GM18951 (cell line): ENCODE results near the gene TRAPPC2B.
"Not testable (repeated sequence)": the region's sequence is repeated elsewhere in the genome, so short reads cannot be mapped to it uniquely, and the experiment has no call there.

ENCODE experiments used
- POLR2A ChIP-seq: IDR thresholded peaks from 4 replicates; pipeline ENCODE4 v1.6.1; 2011; ENCODE audit warnings: mild to moderate bottlenecking; ENCODE audit not compliant: insufficient read length, insufficient read depth; ENCODE audit errors: extremely low read depth
- in situ Hi-C: fragments of 300-500 bp; cut with MboI; formaldehyde crosslinking; loops from one replicate; pipeline ENCODE4 v1.12.0; 2022; ENCODE audit warnings: low sequenced_read_pairs, mixed read lengths, inconsistent platforms; ENCODE audit not compliant: unreplicated experiment

TRAPPC2B gene

DNA sequence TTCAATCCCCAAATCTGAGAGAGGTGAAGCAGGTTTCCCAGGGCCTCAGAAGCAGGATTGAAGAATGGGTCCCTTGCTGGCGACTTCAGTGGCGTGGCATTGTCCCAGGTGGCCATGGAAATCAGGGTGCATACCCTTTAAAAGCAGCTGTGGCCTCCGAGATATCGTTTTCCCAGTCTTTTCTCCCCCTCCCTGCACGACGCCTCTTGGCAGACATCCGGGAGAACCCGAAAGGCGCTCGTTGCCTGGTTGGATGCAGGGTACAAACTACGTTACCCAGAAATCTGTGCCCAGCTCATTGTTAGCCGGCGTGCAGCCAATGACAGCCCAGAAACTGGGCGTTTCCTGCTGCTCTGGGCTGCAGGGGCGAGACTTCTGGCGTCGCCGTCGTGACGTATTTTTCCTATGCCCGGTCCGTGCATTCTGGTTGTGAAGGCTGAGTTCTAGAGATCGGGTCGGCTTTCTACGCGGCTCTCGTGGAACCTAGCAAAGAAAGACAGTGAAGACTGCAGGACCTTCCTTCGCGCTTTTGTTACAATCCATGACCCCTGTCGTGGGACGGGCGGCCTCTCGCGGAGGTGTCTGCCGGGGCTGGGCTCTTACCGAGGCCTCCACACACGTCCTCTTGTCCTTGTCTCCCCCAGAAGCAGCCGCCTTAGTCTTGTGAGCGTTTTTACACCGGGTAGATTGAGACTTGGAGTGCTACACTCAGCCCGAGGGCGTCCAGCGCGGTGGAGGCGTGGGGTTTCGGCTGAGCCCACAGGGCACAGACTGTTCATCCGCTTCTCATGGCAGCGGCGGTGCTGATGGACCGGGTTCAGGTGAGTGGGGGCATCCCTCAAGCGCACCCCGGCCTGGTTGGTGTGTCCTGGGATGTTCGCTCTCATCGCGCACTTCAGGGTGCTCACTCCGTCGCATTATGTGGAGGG is 12.2 kb upstream of the TRAPPC2B start, which contains the start of gene ZNF304:
Gene ZNF304 (plus strand): TSS at position 395 of the 929 bp plus-strand sequence. CDS start 394 bp downstream, at position 789.
- in situ Hi-C loops: no loop called here

DNA sequence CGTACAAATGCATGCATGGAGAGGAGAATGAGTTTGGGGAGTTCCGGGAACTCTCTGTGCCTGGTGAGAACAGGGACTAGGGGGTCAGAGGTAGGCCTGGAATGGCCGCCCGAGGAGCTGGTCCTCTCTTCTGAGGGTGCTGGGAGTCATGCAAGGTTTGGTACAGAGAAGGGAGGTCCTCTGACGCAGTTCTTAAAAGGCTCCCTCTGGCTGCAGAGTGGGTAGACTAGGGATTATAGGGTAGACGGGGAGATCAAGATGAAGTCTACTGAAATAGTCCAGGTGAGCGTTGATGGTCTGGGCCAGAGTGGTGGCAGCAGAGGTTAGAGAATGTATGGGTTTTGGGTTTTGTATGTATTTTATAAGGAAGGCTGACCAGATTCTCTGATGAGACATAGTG is 11.5 kb upstream of the TRAPPC2B start:
- in situ Hi-C loops: no loop called here
- no peak for TF ChIP-seq POLR2A

More for the DNA sequence above, 12.2 kb upstream of the TRAPPC2B start, which contains the start of gene ZNF304:
- TF ChIP-seq POLR2A: peak; percentile 63

DNA sequence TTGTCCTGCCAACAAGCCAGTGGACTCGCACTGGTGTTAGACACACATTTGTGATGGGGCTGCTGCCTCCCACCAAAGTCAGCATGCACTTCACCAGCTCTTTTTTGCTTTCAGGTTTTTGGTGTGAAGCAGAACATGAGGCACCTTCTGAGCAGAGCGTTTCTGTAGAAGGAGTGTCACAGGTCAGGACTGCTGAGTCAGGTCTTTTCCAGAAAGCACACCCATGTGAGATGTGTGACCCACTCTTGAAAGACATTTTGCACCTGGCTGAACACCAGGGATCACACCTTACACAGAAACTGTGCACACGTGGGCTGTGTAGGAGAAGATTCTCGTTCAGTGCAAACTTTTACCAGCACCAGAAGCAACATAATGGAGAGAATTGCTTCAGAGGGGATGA is 7.4 kb upstream of the TRAPPC2B start:
- in situ Hi-C loops: no loop called here
- no peak for TF ChIP-seq POLR2A

DNA sequence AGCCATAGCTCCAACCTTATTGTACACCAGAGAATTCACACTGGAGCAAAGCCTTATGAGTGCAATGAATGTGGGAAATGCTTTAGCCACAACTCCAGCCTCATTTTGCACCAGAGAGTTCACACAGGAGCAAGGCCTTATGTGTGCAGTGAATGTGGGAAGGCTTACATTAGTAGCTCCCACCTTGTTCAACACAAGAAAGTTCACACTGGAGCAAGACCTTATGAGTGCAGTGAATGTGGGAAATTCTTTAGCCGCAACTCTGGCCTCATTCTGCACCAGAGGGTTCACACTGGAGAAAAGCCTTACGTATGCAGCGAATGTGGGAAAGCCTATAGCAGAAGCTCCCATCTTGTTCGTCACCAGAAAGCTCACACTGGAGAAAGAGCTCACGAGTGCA is 5.9 kb upstream of the TRAPPC2B start:
- no peak for TF ChIP-seq POLR2A
- in situ Hi-C loops: no loop called here

DNA sequence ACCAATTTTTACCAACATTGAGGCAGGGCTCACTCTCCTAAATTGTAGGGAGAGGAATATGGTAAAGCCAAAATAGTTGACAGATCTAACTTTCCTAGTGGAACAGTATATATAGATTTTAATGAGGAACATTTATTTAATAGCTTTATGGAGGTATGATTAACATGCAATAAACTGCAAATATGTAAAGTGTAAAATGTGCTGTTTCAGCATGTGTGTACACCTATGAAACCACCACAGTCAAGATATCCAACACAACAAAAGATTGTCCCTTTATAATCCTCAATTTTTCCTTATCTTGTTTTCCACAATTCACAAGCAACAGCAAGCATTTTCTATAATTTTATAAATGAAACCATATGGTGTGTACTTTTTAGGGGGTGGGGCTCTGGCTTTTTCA is 4.1 kb upstream of the TRAPPC2B start:
- in situ Hi-C loops: no loop called here
- TF ChIP-seq POLR2A: no peak

DNA sequence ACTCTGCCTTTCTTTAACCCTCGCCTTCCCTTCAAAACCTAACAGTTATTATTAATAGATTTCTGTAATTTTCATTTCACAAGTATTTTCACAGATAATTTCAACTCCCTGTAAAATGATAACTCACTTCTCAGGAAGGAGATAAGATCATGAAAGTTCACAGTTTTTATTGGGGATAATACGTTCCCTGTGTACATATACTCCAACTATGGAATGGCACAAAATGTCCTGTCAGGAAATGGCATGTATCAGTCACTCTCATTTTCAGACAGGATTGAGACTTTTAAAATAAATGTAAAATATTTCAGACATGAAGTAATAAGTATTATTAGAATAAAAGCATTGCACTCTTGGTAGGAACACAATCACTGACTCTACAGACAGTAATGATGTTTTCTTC is 932 bp upstream of the TRAPPC2B start:
- in situ Hi-C loops: no loop called here
- TF ChIP-seq POLR2A: no peak

DNA sequence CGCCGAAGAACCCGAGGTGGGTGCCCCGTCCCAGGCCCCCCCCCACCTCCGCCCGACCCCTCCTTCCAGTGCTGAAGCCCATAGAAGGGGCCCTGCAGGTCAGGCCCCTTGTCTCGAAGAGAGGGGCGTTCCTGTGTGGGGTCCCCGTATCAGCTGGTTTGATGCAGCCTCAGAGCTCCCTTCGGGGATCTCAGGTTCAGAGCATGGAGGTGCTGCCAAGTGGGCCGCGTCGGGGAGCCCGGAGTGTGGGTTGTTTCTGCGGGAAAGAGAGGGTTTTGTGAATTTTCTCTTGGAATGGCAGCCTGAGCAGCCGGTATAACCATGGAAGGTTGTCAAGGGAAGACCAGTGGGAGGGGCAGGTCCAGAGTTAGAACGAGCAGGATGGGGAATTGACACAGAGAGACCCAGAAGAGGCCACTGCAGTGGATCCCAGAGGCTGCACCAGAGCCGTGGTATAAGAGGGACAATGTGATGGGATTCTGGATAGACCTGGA is 384 bp downstream of the TRAPPC2B start:
- TF ChIP-seq POLR2A: no peak
- in situ Hi-C loops: no loop called here

DNA sequence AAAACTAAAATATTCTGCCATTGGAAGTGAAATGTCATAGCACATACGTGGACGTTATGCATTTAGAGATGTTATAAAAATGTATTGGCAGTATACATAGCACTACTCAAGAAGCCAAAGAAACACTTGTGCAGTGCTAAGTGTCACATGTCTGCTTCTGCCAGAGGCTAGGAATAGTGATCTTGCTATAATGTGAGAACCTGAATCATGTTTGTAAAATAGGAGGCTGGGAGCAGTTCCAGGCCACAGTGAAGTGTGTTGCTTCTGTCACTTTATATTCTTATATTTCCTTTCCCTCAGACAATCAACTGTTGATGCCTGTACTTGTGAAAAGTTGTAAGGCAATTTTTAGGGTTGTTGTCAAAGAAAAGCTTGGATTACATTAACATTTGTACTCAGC is 3.4 kb downstream of the TRAPPC2B start:
- TF ChIP-seq POLR2A: no peak
- in situ Hi-C loops: no loop called here

DNA sequence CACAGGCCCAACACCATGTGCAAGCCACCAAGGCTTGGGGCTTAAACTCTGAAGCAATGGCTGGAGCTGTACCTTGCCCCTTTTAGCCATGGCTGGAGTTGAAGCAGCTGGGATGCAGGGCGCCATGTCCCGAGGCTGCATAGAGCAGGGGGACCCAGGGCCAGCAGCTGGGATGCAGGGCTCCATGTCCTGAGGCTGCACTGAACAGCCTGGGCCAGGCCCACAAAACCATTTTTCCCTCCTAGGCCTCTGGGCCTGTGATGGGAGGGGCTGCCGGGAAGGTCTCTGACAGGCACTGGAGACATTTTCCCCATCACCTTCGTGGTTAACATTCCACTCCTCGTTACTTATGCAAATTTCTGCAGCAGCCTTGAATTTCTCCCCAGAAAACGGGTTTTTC is 10.8 kb downstream of the TRAPPC2B start:
- in situ Hi-C loops: no loop called here
- no peak for TF ChIP-seq POLR2A

DNA sequence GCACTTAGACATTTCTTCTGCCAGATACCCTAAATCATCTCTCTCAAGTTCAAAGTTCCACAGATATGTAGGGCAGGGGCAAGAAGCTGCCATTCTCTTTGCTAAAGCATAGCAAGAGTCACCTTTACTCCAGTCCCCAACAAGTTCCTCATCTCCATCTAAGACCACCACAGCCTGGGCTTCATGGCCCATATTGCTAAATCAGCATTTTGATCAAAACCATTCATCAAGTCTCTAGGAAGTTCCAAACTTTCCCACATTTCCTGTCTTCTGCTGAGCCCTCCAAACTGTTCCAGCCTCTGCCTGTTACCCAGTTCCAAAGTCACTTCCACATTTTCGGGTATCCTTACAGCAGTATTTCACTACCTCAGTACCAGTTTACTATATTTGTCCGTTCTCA is 11.3 kb downstream of the TRAPPC2B start:
- in situ Hi-C loops: not testable (repeated sequence)

DNA sequence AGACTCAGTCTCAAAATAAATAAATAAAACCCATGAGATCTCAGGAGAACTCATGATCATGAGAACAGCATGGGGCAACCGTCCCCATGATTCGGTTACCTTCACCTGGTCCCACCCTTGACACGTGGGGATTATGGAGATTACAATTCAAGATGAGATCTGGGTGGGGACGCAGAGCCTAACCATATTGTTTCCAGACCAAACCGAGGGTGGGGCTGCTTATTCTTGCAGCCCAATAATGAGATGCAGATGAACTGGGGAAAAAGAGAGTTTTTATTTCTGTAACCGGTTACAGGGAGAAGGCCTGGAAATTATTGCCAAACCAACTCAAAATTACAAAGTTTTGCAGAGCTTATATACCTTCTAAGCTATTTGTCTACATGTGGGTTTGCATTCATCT is 12.8 kb downstream of the TRAPPC2B start:
- in situ Hi-C loops: no loop called here

DNA sequence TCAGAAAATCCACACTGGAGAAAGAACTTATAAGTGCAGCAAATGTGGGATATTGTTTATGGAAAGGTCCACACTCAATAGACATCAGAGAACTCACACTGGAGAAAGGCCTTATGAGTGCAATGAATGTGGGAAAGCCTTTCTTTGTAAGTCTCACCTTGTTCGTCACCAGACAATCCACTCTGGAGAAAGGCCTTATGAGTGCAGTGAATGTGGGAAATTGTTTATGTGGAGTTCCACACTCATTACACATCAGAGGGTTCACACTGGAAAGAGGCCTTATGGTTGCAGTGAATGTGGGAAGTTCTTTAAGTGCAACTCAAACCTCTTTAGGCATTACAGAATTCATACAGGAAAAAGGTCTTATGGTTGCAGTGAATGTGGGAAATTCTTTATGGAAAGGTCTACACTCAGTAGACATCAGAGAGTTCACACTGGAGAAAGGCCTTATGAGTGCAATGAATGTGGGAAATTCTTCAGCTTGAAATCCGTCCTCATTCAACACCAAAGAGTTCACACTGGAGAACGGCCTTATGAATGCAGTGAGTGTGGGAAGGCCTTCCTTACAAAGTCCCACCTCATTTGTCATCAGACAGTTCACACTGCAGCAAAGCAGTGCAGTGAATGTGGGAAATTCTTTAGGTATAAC is 14.3 kb downstream of the TRAPPC2B start:
- TF ChIP-seq POLR2A: no peak
- in situ Hi-C loops: no loop called here

More for the DNA sequence above, 12.8 kb downstream of the TRAPPC2B start:
- TF ChIP-seq POLR2A: no peak

DNA sequence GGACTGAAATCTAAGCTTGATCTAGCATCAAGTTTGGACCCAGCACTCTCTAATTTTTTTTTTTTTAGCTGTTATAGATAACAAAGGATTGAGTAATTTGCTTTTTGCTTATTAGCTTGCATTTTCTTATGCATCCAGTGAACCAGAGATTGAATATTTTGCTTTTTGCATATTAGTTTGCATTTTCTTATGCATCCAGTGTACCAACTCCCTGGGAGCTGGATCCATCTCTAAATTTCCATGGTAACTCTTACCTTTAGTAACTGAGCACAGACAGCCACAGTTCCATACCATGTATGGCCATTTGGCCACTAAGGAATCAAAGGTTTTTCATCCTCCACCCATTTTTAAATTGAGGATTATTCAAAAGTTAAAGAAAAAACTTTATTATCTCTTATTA is 17.6 kb downstream of the TRAPPC2B start:
- TF ChIP-seq POLR2A: no peak
- in situ Hi-C loops: no loop called here

DNA sequence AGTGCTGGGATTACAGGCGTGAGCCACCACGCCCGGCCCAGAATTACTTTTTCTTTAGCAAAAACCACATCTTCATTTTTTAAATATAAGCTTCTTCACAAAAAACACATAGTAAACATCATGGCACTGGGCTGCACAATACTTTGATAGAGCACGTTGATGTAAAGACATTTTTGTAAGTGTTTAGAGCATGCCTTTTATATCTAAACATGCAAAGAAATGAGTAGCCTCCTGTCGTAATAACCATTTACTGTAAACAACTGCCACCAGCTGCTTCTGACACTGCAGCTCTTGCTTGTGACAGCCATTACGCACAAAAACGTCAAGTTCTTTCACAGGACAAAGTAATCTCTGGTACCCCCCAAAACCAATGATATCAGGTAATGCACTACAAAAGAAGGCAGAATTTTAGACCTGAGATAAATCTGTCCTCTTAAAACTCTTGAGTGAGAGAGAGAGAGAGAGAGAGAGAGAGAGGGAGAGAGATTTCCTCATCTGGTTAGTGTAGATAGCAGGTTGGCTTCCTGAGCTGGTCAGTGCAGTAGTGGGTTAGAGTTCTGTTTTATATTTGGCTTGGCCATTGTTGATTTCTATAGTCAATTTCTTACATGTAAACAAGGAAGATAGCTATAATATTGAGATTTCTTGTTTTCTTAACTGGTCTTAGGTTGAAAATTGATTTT is 19.6 kb downstream of the TRAPPC2B start:
- in situ Hi-C loops: no loop called here
- TF ChIP-seq POLR2A: no peak
